C4-2B (cell line): ENCODE results near the gene SLC25A12.

Experiments
- CTCF ChIP-seq: fragments of 450-650 bp; conservative IDR thresholded peaks from 2 replicates; pipeline ENCODE4 v1.5.1; 2017; ENCODE audit warnings: mild to moderate bottlenecking
- ZFX ChIP-seq: fragments of 450-650 bp; IDR thresholded peaks from 2 replicates; pipeline ENCODE4 v1.6.1; 2017

- TF ChIP-seq CTCF (no peak), ZFX (no peak)
These were observed 157.9 kb downstream of the SLC25A12 start for GRCh38 chr2:171735991-171736710.
